Measurements from ENCODE around the gene CFAP54. TPM values are rescaled to one million over a fixed set of nuclear protein-coding genes. Genes with fewer than 3 reads are reported as not detected.

CFAP54 gene
- total and polyA plus RNA-seq, 2 donors (not counting 3 experiments of a cell fraction or from before 2014, with no cell fraction given) = 3.6 to 26.9 TPM

DNA sequence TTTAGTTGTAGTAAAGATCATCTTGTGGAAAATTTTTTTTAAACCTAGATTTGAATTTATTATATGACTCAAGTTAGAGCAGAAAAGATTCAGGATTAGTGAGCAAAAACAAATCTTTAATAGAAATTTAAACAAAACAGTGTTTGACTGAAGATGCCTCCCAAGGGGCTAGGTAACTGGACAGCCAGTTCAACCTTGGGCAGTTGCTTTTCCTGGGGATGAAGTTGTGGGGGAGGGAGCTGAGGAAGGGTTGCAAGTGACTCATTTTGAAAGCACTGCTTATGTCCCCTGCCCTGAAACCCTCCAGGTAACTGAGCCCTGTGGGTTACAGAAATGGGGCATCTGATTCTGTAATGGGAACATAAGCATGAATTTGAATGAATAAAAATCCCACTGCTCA is 13.1 kb downstream of the CFAP54 start:
- peaks cover 26% of the 10 kb centered on the region for H3K79me2 ChIP-seq (ENCODE audit: control insufficient read depth, insufficient read depth, low read length)
- intact Hi-C loops (cut with micrococcal nuclease) = loop anchor here (5.0 kb wide), 1 partner anchor 895 kb away; no protein-coding TSS in a partner anchor

More for the DNA sequence above, 13.1 kb downstream of the CFAP54 start:
- Histone ChIP-seq H3K9ac (replicated peaks; ENCODE audit: extremely low read depth, insufficient read depth, low read length) (peak overlapping the region; percentile 93), H3K4me2 (ENCODE audit: insufficient read depth, low read length) (peak overlapping the region; percentile 55), H2AFZ (ENCODE audit: low read depth, low read length) (no peak overlapping the region), H3K4me1 (ENCODE audit: control insufficient read depth, extremely low read depth, insufficient read depth, low read length) (peaks cover 46% of the 10 kb centered on the region), H3K9me3 (replicated peaks; ENCODE audit: control insufficient read depth, insufficient read depth, low read length) (no peaks in the 10 kb centered on the region), H3K27me3 (ENCODE audit: control insufficient read depth in 2 of 2, insufficient read depth in 2 of 2, low read length in 2 of 2) (no peaks in the 10 kb centered on the region), H3K9me1 (replicated peaks; ENCODE audit: control insufficient read depth, extremely low read depth, insufficient read depth, low read length) (no peaks in the 10 kb centered on the region), H3K36me3 (ENCODE audit: control insufficient read depth in 2 of 2, extremely low read depth in 1 of 2, insufficient read depth in 2 of 2, low read length in 2 of 2) (peaks cover 0 to 4% of the 10 kb centered on the region in 2 experiments), H3K27ac (ENCODE audit: insufficient read depth, low read depth, low read length) (peak overlapping the region; percentile 99), H3K4me3 (replicated peaks in 1 of 3; ENCODE audit: insufficient read depth in 1 of 3, low read depth in 1 of 3, low read length in 3 of 3) (no peak overlapping the region), H4K20me1 (replicated peaks; ENCODE audit: control insufficient read depth, extremely low read depth, insufficient read depth, low read length) (no peaks in the 10 kb centered on the region)
- TF ChIP-seq GATA2 (IDR thresholded peaks at IDR 0.05; ENCODE audit: insufficient read depth, insufficient read length, low read depth, low read length) (no peak), FOS (IDR thresholded peaks at IDR 0.05; ENCODE audit: borderline replicate concordance, insufficient read depth, low read length) (peak; percentile 52), EZH2 (IDR thresholded peaks at IDR 0.05; ENCODE audit: borderline replicate concordance, low read depth, low read length, severe bottlenecking) (no peak), POLR2A (IDR thresholded peaks at IDR 0.05; ENCODE audit: low read depth, low read length) (no peak), JUN (IDR thresholded peaks at IDR 0.05; ENCODE audit: borderline replicate concordance, insufficient read depth, insufficient read length, low read depth) (no peak)
- TF ChIP-seq, protein P1, sequence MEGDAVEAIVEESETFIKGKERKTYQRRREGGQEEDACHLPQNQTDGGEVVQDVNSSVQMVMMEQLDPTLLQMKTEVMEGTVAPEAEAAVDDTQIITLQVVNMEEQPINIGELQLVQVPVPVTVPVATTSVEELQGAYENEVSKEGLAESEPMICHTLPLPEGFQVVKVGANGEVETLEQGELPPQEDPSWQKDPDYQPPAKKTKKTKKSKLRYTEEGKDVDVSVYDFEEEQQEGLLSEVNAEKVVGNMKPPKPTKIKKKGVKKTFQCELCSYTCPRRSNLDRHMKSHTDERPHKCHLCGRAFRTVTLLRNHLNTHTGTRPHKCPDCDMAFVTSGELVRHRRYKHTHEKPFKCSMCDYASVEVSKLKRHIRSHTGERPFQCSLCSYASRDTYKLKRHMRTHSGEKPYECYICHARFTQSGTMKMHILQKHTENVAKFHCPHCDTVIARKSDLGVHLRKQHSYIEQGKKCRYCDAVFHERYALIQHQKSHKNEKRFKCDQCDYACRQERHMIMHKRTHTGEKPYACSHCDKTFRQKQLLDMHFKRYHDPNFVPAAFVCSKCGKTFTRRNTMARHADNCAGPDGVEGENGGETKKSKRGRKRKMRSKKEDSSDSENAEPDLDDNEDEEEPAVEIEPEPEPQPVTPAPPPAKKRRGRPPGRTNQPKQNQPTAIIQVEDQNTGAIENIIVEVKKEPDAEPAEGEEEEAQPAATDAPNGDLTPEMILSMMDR (IDR thresholded peaks at IDR 0.05; ENCODE audit: extremely low read depth in 1 of 2, insufficient read depth in 1 of 2, low read depth in 1 of 2, low read length in 2 of 2) = no peak
- FAIRE-seq (peak; percentile 82), DNase-seq (ENCODE audit: low read depth, low spot score) (peak; percentile 62)
- no TSS peak for BruUV-seq (replicated peaks)
- ChIA-PET CTCF (interaction anchor here (0.5 to 3.1 kb wide), 7 partner anchors 13 to 112 kb away, joined by 3 to 25 read pairs (median 5); partner anchors contain the start of genes CDK17 and CFAP54), POLR2A (interaction anchor here (0.6 to 1.4 kb wide), 4 partner anchors 57 to 127 kb away, joined by 3 to 6 read pairs (median 4); no protein-coding TSS in a partner anchor)
- dilution Hi-C loops (cut with MboI; ENCODE audit: extremely low pct_ligation_motif_present, low sequenced_read_pairs) = loop anchor here (5.0 kb wide), 1 partner anchor 115 kb away; no protein-coding TSS in a partner anchor

Data from endothelial cell of umbilical vein (primary cell).